Measurements from ENCODE around the gene ARPP19.
A peak's percentile ranks its signal among the peaks of the same experiment; 100 is the strongest.
"Not testable (repeated sequence)": the region's sequence is repeated elsewhere in the genome, so short reads cannot be mapped to it uniquely, and the experiment has no call there.

The ARPP19 gene, protein sequence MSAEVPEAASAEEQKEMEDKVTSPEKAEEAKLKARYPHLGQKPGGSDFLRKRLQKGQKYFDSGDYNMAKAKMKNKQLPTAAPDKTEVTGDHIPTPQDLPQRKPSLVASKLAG

DNA sequence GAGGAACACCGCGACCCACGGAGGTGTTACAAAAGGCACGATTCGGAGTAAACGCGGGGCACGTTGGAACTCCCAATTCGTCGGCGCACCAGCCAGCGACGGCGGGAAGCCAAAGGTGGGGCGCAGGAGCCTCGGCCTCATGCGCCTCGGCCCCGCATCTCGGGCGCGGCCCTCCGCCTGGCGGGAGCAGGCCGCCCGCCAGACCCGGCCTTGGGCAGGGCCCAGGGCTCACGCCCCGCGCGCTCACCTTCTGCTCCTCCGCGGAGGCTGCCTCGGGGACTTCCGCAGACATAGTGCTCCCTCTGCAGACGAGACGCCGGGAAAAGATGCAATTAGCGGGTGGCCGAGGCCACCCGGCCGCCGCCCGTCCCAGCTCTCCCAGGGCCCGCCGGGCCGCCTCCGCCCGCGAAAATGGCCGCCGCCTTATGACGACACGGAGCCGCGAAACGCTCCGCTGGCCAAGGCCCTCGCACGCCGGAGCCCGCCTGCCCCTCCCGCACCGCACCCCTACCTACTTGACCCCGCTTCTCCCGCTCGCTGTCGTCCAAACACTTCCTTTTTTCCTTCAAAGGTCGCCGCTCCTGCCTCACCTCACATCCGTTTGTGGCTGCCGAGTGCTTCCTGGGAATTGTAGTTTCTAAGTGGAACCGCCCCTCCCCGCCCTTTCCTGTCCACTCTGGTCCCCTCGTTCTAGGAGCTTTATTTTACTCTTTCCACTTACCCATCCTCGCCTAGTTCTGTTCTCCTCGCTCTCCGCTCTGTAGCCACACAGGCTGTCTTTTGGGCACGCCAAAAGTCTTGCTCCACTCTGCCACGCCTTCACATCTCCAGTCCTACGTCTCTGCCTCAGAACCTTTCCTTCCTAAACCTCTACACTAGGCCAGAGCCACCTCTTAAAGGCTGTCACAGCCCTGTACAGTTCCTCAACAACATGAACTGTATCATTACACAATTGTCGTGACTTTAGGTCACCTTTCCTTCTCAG is at the start of gene ARPP19:
TSS of gene ARPP19 (minus strand) at position 430 of the 985 bp plus-strand sequence. CDS start at position 292, 138 bp downstream.
- peak; percentile 91 for DNase-seq

DNA sequence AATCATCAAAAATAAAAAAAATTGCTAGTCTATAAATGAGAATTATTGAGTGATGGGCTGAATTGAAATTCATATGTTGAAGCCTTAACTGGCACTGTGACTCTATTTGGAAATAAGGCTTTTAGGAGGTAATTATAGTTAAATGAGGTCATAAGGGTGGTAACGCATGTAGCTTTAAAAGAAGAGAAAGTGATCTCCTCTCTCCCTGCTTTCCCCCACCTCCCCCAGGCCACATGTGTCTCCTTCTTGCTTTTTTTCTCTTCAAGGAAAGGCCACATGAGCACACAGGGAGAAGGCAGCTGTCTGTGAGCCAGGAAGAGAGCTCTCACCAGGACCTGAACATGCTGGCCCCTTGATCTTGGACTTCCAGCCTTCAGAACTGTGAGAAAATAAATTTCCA is 48.2 kb upstream of the ARPP19 start:
- no peak for DNase-seq

DNA sequence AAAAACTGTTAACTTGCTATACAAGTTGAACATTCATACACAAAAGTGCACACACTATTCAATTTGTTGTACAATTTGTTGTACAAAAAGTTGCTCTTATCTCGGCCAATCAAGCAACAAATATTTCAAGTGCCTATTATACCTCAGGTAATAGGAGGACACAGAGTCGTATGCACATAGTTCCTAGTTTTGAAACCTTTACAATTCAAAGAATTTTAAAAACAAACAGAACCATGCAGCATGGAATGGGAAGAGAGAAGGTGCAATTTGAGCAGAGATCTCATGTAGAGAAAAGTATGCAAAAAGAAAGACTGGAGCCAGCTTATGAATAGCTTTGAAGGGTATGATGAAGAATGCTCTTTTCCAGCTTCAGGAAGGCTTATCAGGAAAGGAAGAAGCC is 46.5 kb upstream of the ARPP19 start:
- no peak for DNase-seq

DNA sequence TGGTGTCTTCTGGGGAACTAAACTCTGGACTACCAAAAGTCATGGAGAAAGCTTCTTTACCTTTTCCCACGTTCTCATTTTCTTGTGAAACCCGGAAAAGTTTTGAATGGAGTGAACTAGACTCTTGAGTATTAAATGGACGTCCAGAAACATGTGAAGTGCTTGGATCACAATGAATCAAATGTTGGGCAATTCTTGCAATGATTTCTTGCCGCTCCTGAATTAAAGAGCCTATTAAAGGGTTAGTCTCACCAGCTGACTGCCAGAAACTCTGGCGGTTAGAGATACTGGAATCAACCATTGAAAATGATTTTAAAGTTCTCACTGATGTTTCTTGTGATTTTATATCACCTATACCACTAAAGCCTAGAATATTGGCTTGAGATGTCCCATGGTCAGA is 40.8 kb upstream of the ARPP19 start:
- DNase-seq: no peak

DNA sequence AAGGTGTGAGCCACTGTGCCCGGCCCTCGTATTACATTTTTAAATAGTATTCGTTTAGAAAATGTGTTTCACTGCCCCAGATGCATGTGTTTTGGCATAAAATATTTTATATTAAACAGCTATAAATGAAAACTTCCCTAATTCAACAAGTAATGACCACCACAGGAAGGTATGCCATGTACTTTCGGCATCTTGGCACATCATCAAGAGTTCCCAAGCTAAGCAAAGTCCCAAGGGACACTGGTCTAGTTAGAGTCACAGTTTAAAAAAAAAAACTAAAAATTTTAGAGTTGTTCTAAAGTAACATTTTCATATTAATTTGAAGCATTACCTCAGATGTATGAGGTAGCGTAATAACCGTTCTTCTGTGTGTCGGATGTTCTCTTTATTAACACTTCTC is 15.6 kb upstream of the ARPP19 start:
- DNase-seq: no peak

DNA sequence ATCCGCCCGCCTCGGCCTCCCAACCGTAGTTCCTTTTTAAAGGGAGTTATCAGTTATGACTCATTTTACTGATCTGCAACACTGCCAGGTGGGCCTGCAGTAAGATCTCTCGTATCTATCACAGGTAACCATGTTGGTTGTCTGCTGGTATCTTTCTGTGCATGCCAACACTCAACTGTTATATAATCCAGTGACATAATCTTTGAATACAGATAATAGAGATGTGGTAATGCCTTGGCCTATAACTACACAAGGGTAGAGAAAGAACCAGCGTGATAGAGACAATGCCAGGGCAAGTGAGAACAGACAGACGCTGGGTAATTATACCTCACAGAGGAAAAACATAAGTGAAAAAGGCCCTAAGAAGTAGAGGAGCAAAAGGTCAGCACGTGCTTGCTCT is 11.0 kb upstream of the ARPP19 start:
- no peak for DNase-seq

DNA sequence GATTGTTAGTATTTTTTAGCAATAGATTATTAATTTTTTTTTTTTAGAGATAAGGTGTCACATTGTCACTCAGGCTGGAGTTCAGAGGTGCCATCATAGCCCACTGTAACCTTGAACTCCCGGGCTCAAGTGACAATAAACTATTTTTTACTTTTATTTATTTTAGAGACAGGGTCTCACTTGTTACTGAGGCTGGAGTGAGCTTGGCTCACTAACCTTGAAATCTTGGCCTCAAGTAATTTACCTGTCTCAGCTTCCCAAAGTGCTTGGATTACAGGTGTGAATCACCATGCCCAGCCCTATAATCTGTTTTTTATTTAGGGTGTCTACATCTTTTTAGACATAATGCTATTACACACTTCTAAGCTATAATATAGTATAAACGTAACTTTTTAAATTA is 7.9 kb upstream of the ARPP19 start:
- no peak for DNase-seq

DNA sequence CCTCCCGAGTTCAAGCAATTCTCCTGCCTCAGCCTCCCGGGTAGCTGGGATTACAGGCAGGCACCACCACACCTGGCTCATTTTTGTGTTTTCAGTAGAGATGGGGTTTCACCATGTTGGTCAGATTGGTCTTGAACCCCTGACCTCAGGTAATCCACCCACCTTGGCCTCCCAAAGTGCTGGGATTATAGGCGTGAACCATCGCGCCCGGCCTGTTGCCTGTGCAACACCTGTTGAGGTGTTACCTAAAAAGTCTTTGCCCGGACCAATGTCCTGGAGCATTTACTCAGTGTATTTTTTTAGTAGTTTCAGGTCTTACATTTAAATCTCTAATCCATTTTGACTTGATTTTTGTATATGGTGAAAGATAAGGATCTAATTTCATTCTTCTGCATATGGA is 6.7 kb upstream of the ARPP19 start:
- not testable (repeated sequence) for DNase-seq

DNA sequence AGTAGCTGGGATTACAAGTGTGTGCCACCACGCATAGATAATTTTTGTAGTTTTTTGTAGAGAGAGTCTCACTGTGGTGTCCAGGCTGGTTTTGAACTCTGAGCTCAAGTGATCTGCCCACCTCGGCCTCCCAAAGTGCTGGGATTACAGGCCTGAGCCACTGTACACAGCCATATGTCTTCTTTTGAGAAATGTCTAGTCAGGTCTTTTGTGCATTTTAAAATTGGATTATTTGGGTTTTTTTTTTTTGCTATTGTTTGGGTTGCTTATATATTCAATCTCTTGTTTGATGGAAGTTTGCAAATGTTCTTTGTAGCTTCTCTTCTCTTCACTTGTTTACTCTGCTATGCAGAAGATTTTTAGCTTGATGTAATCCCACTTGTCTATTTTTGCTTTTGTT is 6.2 kb upstream of the ARPP19 start:
- DNase-seq: no peak

DNA sequence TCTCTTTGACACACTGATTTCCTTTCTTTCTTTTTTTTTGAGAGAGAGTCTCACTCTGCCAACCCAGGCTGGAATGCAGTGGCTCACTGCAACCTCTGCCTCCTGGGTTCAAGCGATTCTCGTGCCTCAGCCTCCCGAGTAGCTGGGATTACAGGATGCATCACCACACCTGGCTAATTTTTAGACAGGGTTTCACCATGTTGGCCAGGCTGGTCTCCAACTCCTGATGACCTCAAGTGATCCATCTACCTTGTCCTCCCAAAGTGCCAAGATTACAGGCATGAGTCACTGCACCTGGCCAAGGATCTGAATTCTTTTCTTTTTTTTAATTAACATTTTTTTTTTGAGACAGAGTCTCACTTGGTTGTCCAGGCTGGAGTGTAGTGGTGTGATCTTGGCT is 5.8 kb upstream of the ARPP19 start:
- not testable (repeated sequence) for DNase-seq

DNA sequence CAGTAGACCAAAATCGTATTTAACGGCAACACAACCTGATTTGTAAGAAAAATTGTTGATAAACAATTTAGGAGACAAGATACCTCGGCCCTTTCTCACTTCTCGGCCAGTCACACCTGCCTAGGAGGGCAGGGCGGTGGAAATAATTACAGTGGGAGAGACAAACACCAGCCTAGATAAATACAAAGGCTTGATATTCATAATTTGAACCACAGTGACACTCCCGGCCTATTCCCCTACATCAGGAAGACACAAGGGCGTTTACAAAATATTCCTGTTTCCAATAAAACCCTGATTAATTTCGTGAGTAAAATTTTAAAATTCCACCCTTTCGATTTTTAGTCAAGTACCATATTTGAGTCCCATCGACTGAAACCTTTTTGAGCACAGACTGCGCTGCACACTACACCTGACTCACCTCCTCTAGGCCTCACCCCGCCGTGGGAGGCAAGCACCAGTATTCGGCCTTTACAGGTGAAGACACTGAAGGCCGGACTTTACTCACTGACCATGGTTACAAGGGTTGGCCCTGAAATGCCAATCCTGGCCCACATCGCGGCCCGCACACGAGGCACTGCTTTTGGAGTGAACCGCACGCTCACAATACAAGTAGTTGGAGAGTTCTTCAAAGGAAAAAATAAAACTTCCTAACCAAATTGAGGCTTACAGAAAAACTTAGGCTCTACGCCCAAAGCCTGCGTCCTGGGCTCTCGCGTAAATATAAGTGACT is 794 bp downstream of the ARPP19 start:
- DNase-seq: peak; percentile 41

DNA sequence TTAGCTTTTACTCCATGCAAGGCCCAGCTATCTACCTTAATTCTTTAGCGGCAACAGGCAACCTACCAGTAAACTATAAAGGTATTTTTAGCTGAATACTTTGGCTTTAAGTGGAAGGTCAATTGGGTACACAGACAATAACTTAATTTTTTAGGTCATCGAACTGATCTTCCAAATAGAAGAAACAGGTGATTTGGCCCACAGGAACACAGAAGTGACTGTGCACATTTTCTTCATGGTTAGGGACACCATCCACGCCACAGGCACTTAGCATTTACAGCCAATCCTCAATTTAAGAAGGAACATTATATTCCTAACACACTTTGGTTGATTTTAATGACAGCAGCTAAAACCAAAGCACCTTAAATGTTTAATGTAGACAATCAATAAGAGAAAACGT is 1.9 kb downstream of the ARPP19 start:
- DNase-seq: no peak

DNA sequence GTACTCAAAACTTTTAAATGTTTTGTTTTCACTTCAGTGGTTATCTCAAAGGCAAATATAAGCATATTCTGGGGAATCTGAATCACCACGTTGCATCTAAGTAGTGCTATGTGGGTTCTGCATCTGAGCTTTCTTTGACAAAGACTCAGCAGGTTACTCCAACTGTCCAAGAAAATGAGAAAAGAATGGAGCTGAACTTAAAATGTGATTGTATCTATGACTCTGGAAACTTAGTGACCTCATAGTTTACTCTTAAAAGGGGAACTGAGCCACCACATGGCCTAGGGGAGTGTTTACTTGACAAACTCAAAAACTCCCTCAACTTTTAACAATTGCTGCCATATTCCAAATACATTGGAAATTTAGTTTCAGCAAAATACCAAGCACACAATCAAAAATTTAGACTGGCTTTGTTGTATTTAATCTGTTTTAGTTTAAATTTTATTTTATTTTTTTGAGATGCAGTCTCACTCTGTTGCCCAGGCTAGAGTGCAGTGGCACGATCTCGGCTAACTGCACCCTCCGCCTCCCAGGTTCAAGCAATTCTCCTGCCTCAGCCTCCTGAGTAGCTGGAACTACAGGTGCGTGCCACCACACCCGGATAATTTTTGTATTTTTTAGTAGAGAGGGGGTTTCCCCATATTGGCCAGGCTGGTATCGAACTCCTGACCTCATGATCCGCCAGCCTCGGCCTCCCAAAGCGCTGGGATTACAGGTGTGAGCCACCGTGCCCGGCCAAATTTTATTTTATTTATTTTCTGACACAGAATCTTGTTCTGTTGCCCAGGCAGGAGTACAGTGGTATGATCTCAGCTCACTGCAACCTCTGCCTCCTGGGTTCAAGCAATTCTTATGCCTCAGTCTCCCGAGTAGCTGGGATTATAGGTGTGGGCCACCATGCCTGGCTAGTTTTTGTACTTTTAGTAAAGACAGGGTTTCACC is 3.1 kb downstream of the ARPP19 start:
- not testable (repeated sequence) for DNase-seq

DNA sequence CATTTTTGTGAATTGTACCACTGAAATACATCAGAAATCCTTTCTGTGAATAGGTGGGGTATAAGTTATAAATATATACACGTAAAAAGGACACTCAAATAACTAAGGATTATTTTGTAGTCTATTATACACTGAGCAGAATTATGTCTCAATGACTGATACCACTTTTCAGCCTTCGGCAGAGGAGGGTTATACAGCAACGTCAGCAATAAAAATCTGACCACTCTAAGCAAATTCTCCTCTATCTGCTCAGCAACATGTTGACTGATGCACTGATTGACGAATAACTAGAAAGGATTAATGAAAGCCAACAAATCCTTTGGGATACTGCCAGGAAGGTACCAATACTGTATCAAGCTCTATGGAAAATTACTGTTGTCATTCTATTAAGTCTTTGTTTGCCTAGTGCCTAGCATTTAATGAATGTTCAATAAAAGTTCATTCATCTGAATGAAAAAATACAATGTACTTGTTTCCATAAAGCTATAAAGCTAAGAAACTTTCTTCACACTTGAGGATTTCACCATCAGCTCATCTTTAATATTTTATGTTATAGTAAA is 5.2 kb downstream of the ARPP19 start:
- peak; percentile 42 for DNase-seq

DNA sequence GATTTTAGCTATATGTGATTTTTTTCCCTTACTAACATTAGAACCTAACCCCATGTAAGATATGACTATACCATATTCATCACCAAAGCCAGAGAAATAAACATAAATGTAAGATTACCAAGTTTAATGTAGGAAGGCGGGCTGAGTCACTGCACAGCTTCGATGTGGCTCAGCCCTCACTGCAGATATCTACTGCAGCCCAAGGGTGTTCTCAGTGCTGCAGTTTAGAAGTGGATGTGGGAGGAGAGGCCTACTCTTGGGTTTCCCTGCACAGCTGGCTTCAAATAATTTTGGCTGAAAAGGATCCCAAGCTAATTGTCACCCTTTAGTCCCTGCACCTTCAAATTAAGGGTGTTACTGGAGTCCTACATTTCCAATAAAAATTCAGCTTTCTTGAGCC is 9.3 kb downstream of the ARPP19 start:
- no peak for DNase-seq

DNA sequence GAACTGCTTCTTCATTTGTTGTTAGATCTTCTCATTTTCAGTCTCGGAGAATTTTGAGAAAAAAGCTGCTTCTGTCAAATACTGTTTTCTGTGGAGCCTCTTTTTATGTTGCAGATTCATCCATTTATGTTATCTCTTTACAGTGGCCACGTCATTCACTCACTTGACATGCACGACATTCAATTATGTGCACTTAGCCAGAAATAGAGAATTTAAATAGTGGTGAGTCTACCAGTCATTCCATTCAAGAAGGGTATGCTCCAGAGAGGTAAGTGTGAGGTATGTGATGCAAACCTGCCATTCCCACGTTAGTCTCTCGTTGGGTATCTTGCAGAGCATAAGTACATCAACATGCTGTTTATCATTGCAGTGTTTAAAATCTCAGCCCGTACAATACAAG is 9.8 kb downstream of the ARPP19 start:
- no peak for DNase-seq

DNA sequence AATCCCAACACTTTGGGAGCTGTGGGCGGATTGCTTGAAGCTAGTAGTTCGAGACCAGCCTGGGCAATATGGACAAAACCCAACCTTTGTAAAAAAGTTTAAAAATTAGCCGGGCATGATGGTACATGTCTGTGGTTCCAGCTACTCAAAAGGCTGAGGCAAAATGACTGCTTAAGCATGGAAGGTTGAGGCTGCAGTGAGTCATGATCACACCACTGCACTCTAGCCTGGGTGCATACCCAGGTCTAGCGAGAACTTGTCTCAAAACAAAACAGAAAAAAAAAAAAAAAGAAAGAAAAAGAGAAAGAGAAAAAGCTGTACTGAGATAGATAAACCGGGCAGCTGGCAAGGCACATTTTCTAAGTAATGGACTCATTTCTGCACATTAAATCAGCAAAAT is 10.6 kb downstream of the ARPP19 start:
- no peak for DNase-seq

DNA sequence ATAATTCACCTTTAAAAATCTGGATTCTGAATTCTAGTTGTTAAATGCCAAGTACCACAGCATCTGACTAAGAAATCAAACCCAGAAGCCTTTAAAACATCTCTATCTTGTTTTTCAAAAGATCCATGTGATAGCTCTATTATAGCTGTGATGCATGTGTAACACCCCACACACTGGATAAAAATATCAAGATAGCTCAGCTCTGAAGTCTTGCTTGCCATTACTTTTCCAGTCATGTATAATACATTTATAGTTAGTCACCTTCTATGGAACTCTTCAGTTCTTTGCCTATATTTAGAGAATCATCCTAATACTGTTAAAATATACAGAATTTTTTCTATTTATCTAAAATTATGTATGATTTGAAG is 11.6 kb downstream of the ARPP19 start:
- no peak for DNase-seq

DNA sequence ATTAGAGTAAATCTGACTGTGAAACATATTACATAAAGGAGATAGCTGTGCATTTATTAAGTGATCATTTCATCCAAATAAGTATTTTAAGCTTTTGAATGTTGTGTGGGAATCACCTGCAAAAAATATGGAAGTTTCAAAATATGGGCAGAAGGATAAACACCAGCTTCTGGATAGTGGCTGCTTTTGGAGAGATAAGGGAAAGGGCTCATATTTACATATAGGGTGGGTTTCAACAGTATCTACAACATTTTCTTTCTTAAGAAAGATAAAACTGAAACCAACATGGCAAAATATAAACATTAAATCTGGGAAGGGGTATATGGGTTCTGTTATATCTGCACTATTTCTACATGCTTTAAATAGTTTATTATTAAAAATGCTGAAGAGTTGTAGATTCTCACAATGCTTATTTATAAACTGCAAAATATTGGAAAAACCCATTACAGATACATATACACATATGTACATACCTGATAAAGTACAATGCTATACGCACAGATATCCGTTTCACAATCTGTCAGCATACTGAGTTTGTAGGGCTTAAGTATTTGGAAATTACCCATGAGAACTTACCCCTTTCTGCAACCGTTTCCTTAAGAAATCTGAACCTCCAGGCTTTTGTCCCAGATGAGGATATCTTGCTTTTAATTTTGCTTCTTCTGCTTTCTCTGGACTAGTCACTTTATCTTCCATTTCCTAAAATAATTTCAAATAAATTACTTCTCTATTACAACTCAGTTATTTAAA is 12.1 kb downstream of the ARPP19 start:
- no peak for DNase-seq

DNA sequence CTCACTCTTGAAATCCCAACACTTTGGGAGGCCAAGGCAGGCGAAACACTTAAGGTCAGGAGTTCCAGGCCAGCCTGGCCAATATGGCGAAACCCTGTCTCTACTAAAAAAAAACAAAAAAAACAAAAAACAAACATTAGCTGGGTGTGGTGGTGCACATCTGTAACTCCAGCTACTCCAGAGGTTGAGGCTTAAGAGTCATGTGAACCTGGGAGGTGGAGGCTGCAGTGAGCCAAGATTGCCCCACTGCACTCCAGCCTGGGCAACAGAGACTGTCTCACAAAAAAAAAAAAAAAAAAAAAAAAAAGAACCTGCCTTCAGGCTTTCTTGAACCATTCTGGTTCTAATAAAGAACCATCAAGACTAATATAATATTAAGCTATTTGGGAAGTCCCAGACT is 16.5 kb downstream of the ARPP19 start:
- no peak for DNase-seq

DNA sequence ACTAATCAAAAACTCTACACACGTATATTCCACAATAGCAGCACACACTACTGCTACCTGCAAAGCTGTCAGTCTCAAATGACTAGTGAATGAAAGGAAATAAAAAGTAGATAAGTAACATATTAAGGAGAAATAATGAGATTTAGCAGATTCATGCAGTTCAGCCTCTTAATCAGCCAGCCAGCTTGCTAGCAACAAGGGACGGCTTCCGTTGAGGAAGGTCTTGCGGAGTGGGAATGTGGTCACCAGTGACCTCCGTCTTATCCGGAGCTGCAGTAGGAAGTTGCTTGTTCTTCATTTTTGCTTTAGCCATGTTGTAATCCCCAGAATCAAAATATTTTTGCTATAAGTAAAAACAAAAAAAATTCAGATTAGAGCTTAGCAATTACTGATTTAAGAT is 17.1 kb downstream of the ARPP19 start:
- no peak for DNase-seq

DNA sequence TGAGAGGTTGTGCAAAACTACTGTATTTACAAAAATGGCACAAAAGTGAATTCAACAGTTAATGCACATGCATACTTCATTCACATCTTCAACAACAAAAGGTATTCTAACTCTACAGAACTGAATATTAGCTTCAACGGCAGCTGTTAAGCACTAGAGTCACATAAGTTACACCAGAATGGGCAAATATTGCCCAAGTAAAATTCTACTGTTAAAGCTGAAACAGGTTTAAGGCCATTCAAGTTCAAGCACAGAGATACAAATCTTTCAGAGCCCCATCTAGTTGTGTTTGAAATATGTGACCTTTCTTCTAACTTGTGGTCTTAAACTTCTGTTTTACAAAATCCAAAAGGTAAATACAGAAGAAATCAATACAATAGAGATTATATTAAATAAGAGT is 17.6 kb downstream of the ARPP19 start:
- DNase-seq: not testable (repeated sequence)
